ENCODE measurements around the gene SPATA2.

DNA sequence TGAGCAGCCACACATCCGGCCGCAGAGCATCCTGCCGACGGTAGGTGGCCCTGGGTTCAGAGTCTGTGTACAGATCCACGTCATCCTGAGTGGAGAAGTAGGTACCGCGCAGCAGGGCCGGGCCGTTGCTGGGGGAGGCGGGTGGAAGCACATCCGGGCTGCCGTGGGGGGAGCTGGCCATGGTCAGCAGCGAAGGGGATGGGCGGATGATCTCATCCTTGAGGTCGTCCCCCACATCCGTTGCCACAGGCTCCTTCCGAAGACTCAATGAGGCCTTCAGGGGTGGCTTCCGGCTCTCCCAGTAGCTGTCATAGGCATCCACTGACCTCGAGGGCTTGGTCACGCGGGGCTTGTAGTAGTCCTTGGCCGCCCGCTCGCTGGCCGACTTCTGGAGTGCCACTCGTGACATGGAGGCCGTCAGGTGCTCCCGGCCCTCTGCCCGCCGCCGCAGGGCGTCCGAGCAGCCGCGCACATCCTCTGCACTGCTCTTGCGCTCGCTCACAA lies 9.2 kb downstream of the SPATA2 start:
- no peak for TF ChIP-seq POLR2A (IDR thresholded peaks at IDR 0.05; ENCODE audit: low read length)
- no peak for TF ChIP-seq GATA1 (IDR thresholded peaks at IDR 0.05; ENCODE audit: low read depth, low read length)
